GM12891 (cell line): Measurements from ENCODE around the gene KIDINS220.

Source experiments
- PAX5 ChIP-seq: IDR thresholded peaks from 2 replicates; pipeline ENCODE4 v1.6.1; 2011; ENCODE audit warnings: low read length, moderate library complexity, mild to moderate bottlenecking; ENCODE audit not compliant: insufficient read depth, severe bottlenecking
- POLR2A ChIP-seq: IDR thresholded peaks from 2 replicates; pipeline ENCODE4 v1.6.1; 2011; ENCODE audit warnings: low read depth, low read length, control low read depth
- POLR2AphosphoS5 ChIP-seq: IDR thresholded peaks from 2 replicates; pipeline ENCODE4 v1.6.1; 2011; ENCODE audit warnings: low read depth, low read length, control low read depth
- POU2F2 ChIP-seq: IDR thresholded peaks from 2 replicates; pipeline ENCODE4 v1.6.1; 2011; ENCODE audit warnings: low read depth, mild to moderate bottlenecking, control low read depth, low read length, moderate library complexity
- SPI1 ChIP-seq: IDR thresholded peaks from 2 replicates; pipeline ENCODE4 v1.6.1; 2011; ENCODE audit warnings: low read depth, low read length, control low read depth
- TAF1 ChIP-seq: IDR thresholded peaks from 2 replicates; pipeline ENCODE4 v1.6.1; 2011; ENCODE audit warnings: low read depth, low read length, control low read depth

- TF ChIP-seq POLR2AphosphoS5 (no peak), POLR2A (no peak), TAF1 (no peak), POU2F2 (no peak), SPI1 (no peak), PAX5 (no peak)
Observed at GRCh38 chr2:8855010-8855409, 17.6 kb upstream of the KIDINS220 start.
